Measurements from ENCODE around the gene KLHL6. TPM values are rescaled to one million over a fixed set of nuclear protein-coding genes. Genes with fewer than 3 reads are reported as not detected.

The KLHL6 gene
- polyA plus RNA-seq, 1 of the 3 experiments (the other 2 are of a cell fraction) = not detected

GRCh38 chr3:183597959-183598358, 42.5 kb upstream of the KLHL6 start:
- Histone ChIP-seq H2AFZ (ENCODE audit: low read depth) (no peak overlapping the region), H3K9ac (no peak overlapping the region), H3F3A (replicated peaks; ENCODE audit: insufficient read depth) (no peaks in the 10 kb centered on the region), H3K9me3 (peaks cover 5% of the 10 kb centered on the region; the same call in 1 of the 2 replicates), H3K4me3 (ENCODE audit: low read depth in 2 of 2, low read length in 1 of 2) (no peak overlapping the region), H3K27ac (ENCODE audit: low read depth in 2 of 2, low read length in 1 of 2) (no peak overlapping the region), H3K27me3 (ENCODE audit: insufficient read depth) (no peaks in the 10 kb centered on the region), H3K79me2 (ENCODE audit: insufficient read depth) (no peaks in the 10 kb centered on the region), H3K36me3 (replicated peaks in 1 of 2; ENCODE audit: control insufficient read depth in 1 of 2, insufficient read depth in 2 of 2, low read length in 1 of 2) (no peaks in the 10 kb centered on the region), H4K20me1 (ENCODE audit: insufficient read depth) (no peaks in the 10 kb centered on the region), H3K4me1 (ENCODE audit: control insufficient read depth in 1 of 2, insufficient read depth in 2 of 2, low read depth in 1 of 2, low read length in 1 of 2) (no peaks in the 10 kb centered on the region; a peak in 1 of 4 replicates), H3K9me2 (no peaks in the 10 kb centered on the region), H3K4me2 (no peak overlapping the region)
- TF ChIP-seq RAD21 (IDR thresholded peaks at IDR 0.05; ENCODE audit: low read length) = no peak
- no peak for TF ChIP-seq NRF1 (IDR thresholded peaks at IDR 0.05; ENCODE audit: low read depth, low read length)
- TF ChIP-seq ELF1 (IDR thresholded peaks at IDR 0.05) = no peak
- TF ChIP-seq FOSL2 (IDR thresholded peaks at IDR 0.05; ENCODE audit: borderline replicate concordance, low read depth) = no peak
- no peak for TF ChIP-seq YY1 (IDR thresholded peaks at IDR 0.05; ENCODE audit: low read depth)
- no peak for TF ChIP-seq TCF12 (IDR thresholded peaks at IDR 0.05)
- no peak for TF ChIP-seq USF1 (IDR thresholded peaks at IDR 0.05; ENCODE audit: borderline replicate concordance, low read depth)
- TF ChIP-seq RCOR1 (IDR thresholded peaks at IDR 0.05; ENCODE audit: low read length) = no peak
- TF ChIP-seq GABPA (IDR thresholded peaks at IDR 0.05; ENCODE audit: low read depth) = no peak
- no peak for TF ChIP-seq RXRA (IDR thresholded peaks at IDR 0.05; ENCODE audit: borderline replicate concordance, low read depth)
- no peak for TF ChIP-seq REST (IDR thresholded peaks at IDR 0.05; ENCODE audit: low read depth, low read length)
- no peak for TF ChIP-seq FOXM1 (IDR thresholded peaks at IDR 0.05; ENCODE audit: low read depth)
- no peak for TF ChIP-seq EZH2phosphoT487 (IDR thresholded peaks at IDR 0.05; ENCODE audit: borderline replicate concordance, low read depth)
- no peak for TF ChIP-seq SMC3 (IDR thresholded peaks at IDR 0.05; ENCODE audit: low read depth, low read length)
- no peak for TF ChIP-seq TEAD4 (IDR thresholded peaks at IDR 0.05; ENCODE audit: borderline replicate concordance, insufficient read depth)
- no peak for TF ChIP-seq MAX (IDR thresholded peaks at IDR 0.05; ENCODE audit: low read depth)
- DNase-seq = no peak
- ChIA-PET POLR2A (no interaction called here), CTCF (no interaction called here)
- 28% methylated on average over 1 of the region's 1 CpG for WGBS (ENCODE audit: low lambda C conversion rate)

Measured in SK-N-SH (cell line).